ENCODE results near the gene NAPSA.

Gene NAPSA

GRCh38 chr19:50410109-50410508 lies 44.7 kb upstream of the NAPSA start:
- no peak for TF ChIP-seq TAF1 (IDR thresholded peaks at IDR 0.05; ENCODE audit: low read depth)
- no peak for TF ChIP-seq YY1 (IDR thresholded peaks at IDR 0.05; ENCODE audit: low read depth)
- TF ChIP-seq CREB1 (IDR thresholded peaks at IDR 0.05; ENCODE audit: low read depth), result no peak
- TF ChIP-seq MAX (IDR thresholded peaks at IDR 0.05), result no peak
- TF ChIP-seq USF1 (IDR thresholded peaks at IDR 0.05), result no peak
- TF ChIP-seq ZBTB7A (IDR thresholded peaks at IDR 0.05; ENCODE audit: low read depth), result no peak
- no peak for TF ChIP-seq RAD21 (IDR thresholded peaks at IDR 0.05; ENCODE audit: low read depth)
- no peak for TF ChIP-seq TCF12 (IDR thresholded peaks at IDR 0.05; ENCODE audit: low read depth)
- TF ChIP-seq NFIC (IDR thresholded peaks at IDR 0.05), result no peak
- no peak for TF ChIP-seq EGR1 (IDR thresholded peaks at IDR 0.05)
- TF ChIP-seq CEBPB (IDR thresholded peaks at IDR 0.05), result no peak
- no peak for TF ChIP-seq EP300 (IDR thresholded peaks at IDR 0.05; ENCODE audit: borderline replicate concordance)
- no peak for TF ChIP-seq TEAD4 (IDR thresholded peaks at IDR 0.05)
- no peak for TF ChIP-seq FOXM1 (IDR thresholded peaks at IDR 0.05; ENCODE audit: borderline replicate concordance, low read depth)
- no peak for TF ChIP-seq REST (IDR thresholded peaks at IDR 0.05; ENCODE audit: low read depth)

- TF ChIP-seq REST (IDR thresholded peaks at IDR 0.05; ENCODE audit: low read depth) (no peak), MAX (IDR thresholded peaks at IDR 0.05) (no peak), NFIC (IDR thresholded peaks at IDR 0.05) (no peak), ZBTB7A (IDR thresholded peaks at IDR 0.05; ENCODE audit: low read depth) (no peak), CREB1 (IDR thresholded peaks at IDR 0.05; ENCODE audit: low read depth) (no peak), FOXM1 (IDR thresholded peaks at IDR 0.05; ENCODE audit: borderline replicate concordance, low read depth) (no peak), TAF1 (IDR thresholded peaks at IDR 0.05; ENCODE audit: low read depth) (no peak), YY1 (IDR thresholded peaks at IDR 0.05; ENCODE audit: low read depth) (no peak), EGR1 (IDR thresholded peaks at IDR 0.05) (no peak), CEBPB (IDR thresholded peaks at IDR 0.05) (no peak), EP300 (IDR thresholded peaks at IDR 0.05; ENCODE audit: borderline replicate concordance) (no peak), USF1 (IDR thresholded peaks at IDR 0.05) (no peak), RAD21 (IDR thresholded peaks at IDR 0.05; ENCODE audit: low read depth) (no peak), TEAD4 (IDR thresholded peaks at IDR 0.05) (no peak), TCF12 (IDR thresholded peaks at IDR 0.05; ENCODE audit: low read depth) (no peak)
Observed at GRCh38 chr19:50409347-50409746, 43.9 kb upstream of the NAPSA start.

GRCh38 chr19:50406829-50407228 lies 41.4 kb upstream of the NAPSA start:
- no peak for TF ChIP-seq USF1 (IDR thresholded peaks at IDR 0.05)
- no peak for TF ChIP-seq NFIC (IDR thresholded peaks at IDR 0.05)
- no peak for TF ChIP-seq YY1 (IDR thresholded peaks at IDR 0.05; ENCODE audit: low read depth)
- TF ChIP-seq EP300 (IDR thresholded peaks at IDR 0.05; ENCODE audit: borderline replicate concordance), result no peak
- TF ChIP-seq CREB1 (IDR thresholded peaks at IDR 0.05; ENCODE audit: low read depth), result no peak
- TF ChIP-seq TEAD4 (IDR thresholded peaks at IDR 0.05), result no peak
- TF ChIP-seq FOXM1 (IDR thresholded peaks at IDR 0.05; ENCODE audit: borderline replicate concordance, low read depth), result no peak
- TF ChIP-seq TAF1 (IDR thresholded peaks at IDR 0.05; ENCODE audit: low read depth), result no peak
- no peak for TF ChIP-seq CEBPB (IDR thresholded peaks at IDR 0.05)
- no peak for TF ChIP-seq REST (IDR thresholded peaks at IDR 0.05; ENCODE audit: low read depth)
- TF ChIP-seq TCF12 (IDR thresholded peaks at IDR 0.05; ENCODE audit: low read depth), result no peak
- no peak for TF ChIP-seq RAD21 (IDR thresholded peaks at IDR 0.05; ENCODE audit: low read depth)
- no peak for TF ChIP-seq MAX (IDR thresholded peaks at IDR 0.05)
- TF ChIP-seq ZBTB7A (IDR thresholded peaks at IDR 0.05; ENCODE audit: low read depth), result no peak
- no peak for TF ChIP-seq EGR1 (IDR thresholded peaks at IDR 0.05)

Data from Ishikawa (cell line).